Suprapubic skin (tissue), 4 donors: ENCODE measurements around the gene SREK1IP1.

ENCODE experiments used
- EP300 ChIP-seq: sonication (generic); formaldehyde crosslinking; IDR thresholded peaks from one replicate; pipeline ENCODE4 v1.6.1; 2017; ENCODE audit warnings: antibody characterized with exemption
- POLR2A ChIP-seq, 2 donors: fragments of 450-650 bp; IDR thresholded peaks; one replicate each; pipeline ENCODE4 v1.6.1; 2017; ENCODE audit warnings: antibody characterized with exemption in 2 of 2, mild to moderate bottlenecking in 2 of 2, moderate library complexity in 2 of 2
- POLR2AphosphoS5 ChIP-seq, 3 donors: sonication (generic); formaldehyde crosslinking; IDR thresholded peaks; one replicate each; pipeline ENCODE4 v1.6.1; 2017; ENCODE audit warnings: antibody characterized with exemption in 3 of 3
- TF ChIP-seq, protein P1 (sequence below), 2 donors: fragments of 200-600 bp in 1 of 2; fragments of 450-650 bp in 1 of 2; sonication (generic) in 1 of 2; IDR thresholded peaks; one replicate each; pipeline ENCODE4 v1.5.1; 2016 to 2019; ENCODE audit warnings: antibody characterized with exemption in 2 of 2, mild to moderate bottlenecking in 1 of 2, moderate library complexity in 1 of 2

DNA sequence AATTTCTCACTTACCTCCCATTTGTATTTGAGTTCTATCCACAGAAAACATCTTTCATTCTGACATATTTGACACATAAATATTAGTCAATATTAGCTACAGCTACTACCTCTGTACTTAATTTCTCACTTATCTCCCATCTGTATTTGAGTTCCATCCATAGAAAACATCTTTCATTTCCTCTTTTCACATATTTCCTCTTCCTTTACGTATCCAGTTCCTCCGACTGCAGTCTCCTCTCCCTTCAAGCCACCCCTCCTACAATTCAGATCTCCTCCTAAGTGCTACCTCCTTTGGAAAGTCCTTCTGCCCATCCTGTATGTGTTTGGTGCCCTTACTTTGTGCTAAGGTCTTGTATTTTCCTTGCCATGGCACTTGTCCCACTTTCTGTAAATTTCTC lies 1.6 kb downstream of the SREK1IP1 start:
- TF ChIP-seq POLR2A (IDR thresholded peaks at IDR 0.05) (no peak), POLR2AphosphoS5 (IDR thresholded peaks at IDR 0.05) (no peak), EP300 (no peak)
- TF ChIP-seq, protein P1, sequence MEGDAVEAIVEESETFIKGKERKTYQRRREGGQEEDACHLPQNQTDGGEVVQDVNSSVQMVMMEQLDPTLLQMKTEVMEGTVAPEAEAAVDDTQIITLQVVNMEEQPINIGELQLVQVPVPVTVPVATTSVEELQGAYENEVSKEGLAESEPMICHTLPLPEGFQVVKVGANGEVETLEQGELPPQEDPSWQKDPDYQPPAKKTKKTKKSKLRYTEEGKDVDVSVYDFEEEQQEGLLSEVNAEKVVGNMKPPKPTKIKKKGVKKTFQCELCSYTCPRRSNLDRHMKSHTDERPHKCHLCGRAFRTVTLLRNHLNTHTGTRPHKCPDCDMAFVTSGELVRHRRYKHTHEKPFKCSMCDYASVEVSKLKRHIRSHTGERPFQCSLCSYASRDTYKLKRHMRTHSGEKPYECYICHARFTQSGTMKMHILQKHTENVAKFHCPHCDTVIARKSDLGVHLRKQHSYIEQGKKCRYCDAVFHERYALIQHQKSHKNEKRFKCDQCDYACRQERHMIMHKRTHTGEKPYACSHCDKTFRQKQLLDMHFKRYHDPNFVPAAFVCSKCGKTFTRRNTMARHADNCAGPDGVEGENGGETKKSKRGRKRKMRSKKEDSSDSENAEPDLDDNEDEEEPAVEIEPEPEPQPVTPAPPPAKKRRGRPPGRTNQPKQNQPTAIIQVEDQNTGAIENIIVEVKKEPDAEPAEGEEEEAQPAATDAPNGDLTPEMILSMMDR (IDR thresholded peaks at IDR 0.05): no peak
